NCI-H2081 (cell line): ENCODE data around the gene SPEF2.
"Not testable (repeated sequence)": the region's sequence is repeated elsewhere in the genome, so short reads cannot be mapped to it uniquely, and the experiment has no call there.

Experiments
- DNase-seq, 2 experiments: peaks; one replicate each; lab custom pipeline; 2025; lab: John Stamatoyannopoulos, UW

The SPEF2 gene

DNA sequence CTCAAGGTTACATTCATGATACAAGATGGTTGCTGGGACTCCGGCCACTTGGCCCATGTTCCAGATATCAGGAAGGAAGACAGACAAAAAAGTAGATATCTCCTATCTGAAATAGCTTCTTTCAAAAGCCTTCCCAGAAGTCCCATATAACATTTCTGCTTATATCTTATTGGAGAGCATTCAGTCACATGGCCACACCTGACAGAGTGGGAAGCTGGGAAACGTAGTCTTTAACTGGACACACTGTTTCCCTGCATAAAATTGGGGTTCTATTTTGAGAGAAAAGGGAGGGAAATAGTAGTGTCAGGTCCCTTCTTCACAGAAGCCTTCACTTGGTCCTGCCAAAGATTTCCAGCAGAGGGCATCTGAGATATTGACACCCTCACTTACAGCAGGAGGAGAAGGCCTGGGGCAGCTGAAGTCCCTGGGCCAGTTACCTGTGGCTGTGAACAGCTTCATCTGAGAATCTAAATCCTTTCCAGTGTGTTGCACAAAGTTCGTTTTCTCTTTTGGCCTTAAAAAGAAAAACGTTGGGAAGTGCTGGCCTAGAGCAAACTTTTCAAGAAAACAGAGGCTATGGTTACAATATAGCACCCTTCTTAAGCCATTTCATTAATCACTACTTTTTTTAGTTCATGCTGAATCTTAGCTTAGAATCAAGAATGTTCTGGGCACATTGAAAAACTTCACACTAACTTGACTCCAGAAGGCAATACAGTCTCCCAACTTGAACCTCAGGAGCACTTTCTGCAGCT lies 33.5 kb downstream of the SPEF2 start:
- peak; percentile 8 to 20 for DNase-seq

DNA sequence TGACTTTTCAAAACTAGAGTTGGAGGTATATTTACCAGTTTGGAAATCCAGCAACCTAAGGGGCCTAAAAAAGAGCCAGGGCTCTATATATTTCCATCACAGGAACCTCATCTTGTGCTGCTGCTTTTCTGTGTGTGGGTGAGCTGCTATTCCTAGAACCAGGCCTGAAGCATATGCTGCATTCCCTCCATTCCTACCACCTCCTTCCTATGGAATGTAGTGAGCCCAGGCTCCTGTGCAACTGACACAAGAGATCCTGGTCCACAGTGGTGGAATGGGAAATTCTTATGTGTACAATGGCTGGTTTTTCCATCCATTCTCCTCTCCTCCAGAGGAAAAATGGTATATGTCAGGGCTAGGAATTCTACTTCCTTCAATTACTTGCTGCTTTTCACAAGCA lies 39.1 kb downstream of the SPEF2 start:
- DNase-seq, result no peak

DNA sequence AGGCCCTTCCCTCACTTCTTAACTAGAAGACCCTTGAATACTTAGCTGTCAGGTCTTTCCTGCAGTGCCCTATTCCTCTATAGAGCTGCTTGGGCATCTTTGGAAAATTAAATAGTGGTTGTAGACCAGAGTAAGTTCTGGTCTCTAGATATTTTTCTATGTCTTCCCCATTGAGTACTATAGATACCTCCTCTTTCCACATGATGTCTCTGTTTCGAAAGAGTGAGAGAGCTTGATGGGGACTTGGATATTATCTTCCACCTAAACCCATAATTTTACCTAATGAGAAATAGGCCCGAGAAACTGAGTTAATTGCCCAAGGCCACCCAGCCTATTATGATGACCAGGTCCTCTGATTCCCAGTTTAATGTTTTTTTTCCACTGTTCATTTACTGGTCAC lies 40.2 kb downstream of the SPEF2 start:
- no peak for DNase-seq

- no peak for DNase-seq
Measured at GRCh38 chr5:35659556-35659955, 41.9 kb downstream of the SPEF2 start.

GRCh38 chr5:35660451-35660850 lies 42.8 kb downstream of the SPEF2 start:
- DNase-seq, result no peak

- no peak for DNase-seq
Measured at GRCh38 chr5:35664584-35664983, 46.9 kb downstream of the SPEF2 start.

GRCh38 chr5:35665096-35665495 lies 47.4 kb downstream of the SPEF2 start:
- DNase-seq, result no peak

- DNase-seq, result no peak
Measured at GRCh38 chr5:35668319-35668718, 50.7 kb downstream of the SPEF2 start.

DNA sequence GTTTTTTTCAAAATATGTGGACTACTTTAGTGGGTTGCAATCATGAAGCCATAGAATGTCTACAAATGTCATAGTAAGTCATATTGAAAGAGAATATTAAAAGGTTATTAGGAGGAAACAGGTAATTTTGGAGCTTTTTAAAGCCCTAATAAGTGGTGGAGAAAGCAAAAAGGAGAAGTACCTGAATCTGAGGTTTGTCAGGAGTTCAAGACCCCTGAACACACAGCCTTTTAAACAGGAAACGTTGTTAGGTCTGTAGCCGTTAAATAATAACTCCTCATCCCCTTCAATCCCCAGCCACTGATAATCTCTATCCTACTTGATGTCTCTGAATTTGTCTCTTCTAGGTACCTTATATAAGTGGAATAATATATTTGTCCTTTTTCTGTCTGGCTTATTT lies 51.1 kb downstream of the SPEF2 start:
- no peak for DNase-seq

DNA sequence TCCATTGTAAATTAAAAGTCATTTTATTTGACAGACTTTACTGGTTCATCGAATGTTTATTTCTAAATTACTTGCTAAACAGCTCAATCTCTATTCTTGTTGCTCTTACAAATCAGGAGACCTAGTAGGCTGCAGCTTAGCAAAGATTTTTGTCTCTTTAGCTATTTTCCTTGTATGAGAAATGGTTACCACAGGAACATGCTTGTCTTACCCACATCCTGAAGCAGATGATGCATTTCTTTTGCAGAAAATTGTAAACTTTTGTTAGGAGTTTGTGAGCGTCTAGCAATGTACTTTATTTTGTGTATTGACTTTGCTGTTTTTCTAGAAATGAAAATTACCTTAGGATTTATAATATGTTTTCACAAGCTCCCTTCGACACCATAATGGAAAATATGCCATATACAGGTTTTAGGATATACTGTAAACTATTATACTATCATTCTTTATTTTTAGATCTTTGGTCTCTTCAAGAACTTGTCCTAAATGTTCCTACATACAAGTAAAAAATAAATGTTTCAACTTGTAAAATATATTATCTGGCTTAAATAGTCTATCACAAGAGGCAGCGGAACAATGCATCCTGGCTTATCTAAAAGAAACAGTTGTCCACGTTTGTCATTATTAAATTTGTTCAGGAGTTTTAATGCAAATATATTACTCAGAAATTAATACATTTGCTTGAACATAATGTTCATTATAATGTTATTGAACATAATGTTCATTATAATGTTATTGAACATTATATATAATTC lies 54.1 kb downstream of the SPEF2 start:
- DNase-seq, result no peak

DNA sequence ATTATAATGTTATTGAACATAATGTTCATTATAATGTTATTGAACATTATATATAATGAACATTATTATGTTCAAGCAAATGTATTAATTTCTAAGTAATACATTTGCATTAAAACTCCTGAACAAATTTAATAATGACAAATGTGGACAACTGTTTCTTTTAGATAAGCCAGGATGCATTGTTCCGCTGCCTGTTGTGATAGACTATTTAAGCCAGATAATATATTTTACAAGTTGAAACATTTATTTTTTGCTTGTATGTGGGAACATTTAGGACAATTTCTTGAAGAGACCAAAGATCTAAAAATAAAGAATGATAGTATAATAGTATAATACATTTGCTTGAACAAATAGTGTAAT lies 54.6 kb downstream of the SPEF2 start:
- DNase-seq, result not testable (repeated sequence)

- no peak for DNase-seq
Measured at GRCh38 chr5:35672995-35673394, 55.3 kb downstream of the SPEF2 start.

- DNase-seq, result no peak
Measured at GRCh38 chr5:35674049-35674448, 56.4 kb downstream of the SPEF2 start.

- DNase-seq, result no peak
Measured at GRCh38 chr5:35675392-35675791, 57.7 kb downstream of the SPEF2 start.

- DNase-seq, result no peak
Measured at GRCh38 chr5:35677878-35678277, 60.2 kb downstream of the SPEF2 start.

DNA sequence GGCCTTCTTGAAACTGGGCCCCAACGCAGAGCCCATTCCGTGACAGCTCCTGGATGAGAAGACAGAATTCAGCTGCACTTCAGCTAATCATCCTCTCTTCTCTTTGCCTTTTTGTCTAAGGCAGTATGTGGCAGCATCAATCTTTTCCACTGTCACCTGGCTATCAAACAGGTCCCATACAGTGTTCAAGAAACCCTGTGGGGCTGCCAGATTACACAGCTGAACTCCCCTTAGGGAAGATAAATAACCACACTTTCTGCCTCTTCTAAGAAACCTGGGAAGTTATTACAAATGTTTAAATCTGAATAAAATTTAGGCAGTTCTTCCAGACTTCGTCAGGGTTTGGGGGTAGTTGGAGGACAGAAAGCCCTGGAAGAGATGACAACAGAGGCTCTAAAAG lies 61.0 kb downstream of the SPEF2 start:
- no peak for DNase-seq

GRCh38 chr5:35679357-35679756 lies 61.7 kb downstream of the SPEF2 start:
- DNase-seq, result no peak

- DNase-seq, result no peak
Measured at GRCh38 chr5:35681911-35682310, 64.2 kb downstream of the SPEF2 start.

GRCh38 chr5:35683466-35683865 lies 65.8 kb downstream of the SPEF2 start:
- no peak for DNase-seq

DNA sequence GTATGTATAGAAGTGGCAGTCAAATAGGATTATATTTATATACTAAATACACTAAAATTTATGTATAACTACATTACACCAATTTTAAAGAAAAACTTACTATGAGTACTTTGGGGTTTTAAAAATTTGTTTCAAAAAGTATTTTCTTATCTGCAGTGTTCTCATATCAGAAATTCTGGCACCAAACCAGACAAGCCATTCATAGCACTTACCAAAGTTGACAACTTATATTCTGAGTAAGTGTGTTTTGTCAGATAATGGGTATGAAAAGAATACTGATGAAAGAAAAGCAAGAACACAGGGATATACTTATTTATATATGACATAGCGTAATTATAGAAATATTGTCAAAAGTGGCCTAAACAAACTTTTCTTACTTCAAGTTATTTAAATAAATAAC lies 67.5 kb downstream of the SPEF2 start:
- no peak for DNase-seq

- DNase-seq, result no peak
Measured at GRCh38 chr5:35687961-35688360, 70.3 kb downstream of the SPEF2 start.

DNA sequence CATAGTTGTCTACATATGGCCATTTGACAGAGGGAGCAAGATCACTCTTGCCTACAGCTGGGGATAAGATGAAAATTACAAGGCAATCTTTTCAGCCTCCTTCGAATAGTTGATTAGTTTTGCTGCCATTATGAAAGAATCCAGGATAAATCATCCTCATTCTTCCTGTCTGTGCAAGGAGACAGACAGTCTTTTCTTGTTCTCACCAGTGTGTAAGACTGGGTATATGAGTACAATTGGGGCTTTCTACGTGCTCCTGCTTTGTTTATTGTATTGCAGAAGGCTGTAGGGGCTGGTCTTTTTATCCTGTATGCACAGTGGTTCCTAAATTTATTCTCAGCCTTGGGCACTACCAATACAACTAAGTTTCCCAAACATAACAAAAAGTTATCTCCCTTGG lies 76.8 kb downstream of the SPEF2 start:
- DNase-seq, result no peak

GRCh38 chr5:35698047-35698808 lies 80.6 kb downstream of the SPEF2 start:
- DNase-seq, result no peak
